ENCODE data around the gene RIOX2. TPM values are rescaled to one million over a fixed set of nuclear protein-coding genes. Genes with fewer than 3 reads are reported as not detected.
"Not testable (repeated sequence)": the region's sequence is repeated elsewhere in the genome, so short reads cannot be mapped to it uniquely, and the experiment has no call there.

Gene RIOX2
- polyA plus RNA-seq (ENCODE audit: insufficient read length) = 38.4 TPM

GRCh38 chr3:97971679-97972567 lies at the start of gene RIOX2:
Gene RIOX2 (minus strand): TSS chr3:97972431. CDS start chr3:97967593, 4,838 bp downstream.
- DNase-seq = peak; percentile 73

- no peak for DNase-seq
Observed at GRCh38 chr3:98020412-98020811, 48.2 kb upstream of the RIOX2 start.

- no peak for DNase-seq
Observed at GRCh38 chr3:98018301-98018700, 46.1 kb upstream of the RIOX2 start.

GRCh38 chr3:98014268-98014585 lies 42.0 kb upstream of the RIOX2 start:
- no peak for DNase-seq

- DNase-seq = no peak
Observed at GRCh38 chr3:98013411-98014267, 41.4 kb upstream of the RIOX2 start.

- DNase-seq = peak; percentile 63
Observed at GRCh38 chr3:98012979-98013378, 40.7 kb upstream of the RIOX2 start.

- not testable (repeated sequence) for DNase-seq
Observed at GRCh38 chr3:98010883-98011449, 38.7 kb upstream of the RIOX2 start.

- no peak for DNase-seq
Observed at GRCh38 chr3:98010194-98010882, 38.1 kb upstream of the RIOX2 start.

GRCh38 chr3:98008855-98009254 lies 36.6 kb upstream of the RIOX2 start:
- no peak for DNase-seq

GRCh38 chr3:98005438-98005837 lies 33.2 kb upstream of the RIOX2 start:
- DNase-seq = no peak

- no peak for DNase-seq
Observed at GRCh38 chr3:98004721-98005120, 32.5 kb upstream of the RIOX2 start.

GRCh38 chr3:98003306-98003969 lies 31.2 kb upstream of the RIOX2 start:
- DNase-seq = no peak

- DNase-seq = no peak
Observed at GRCh38 chr3:98002717-98003116, 30.5 kb upstream of the RIOX2 start.

GRCh38 chr3:97999994-98000393 lies 27.8 kb upstream of the RIOX2 start:
- DNase-seq = no peak

GRCh38 chr3:97999103-97999502 lies 26.9 kb upstream of the RIOX2 start:
- DNase-seq = no peak

GRCh38 chr3:97996988-97997387 lies 24.8 kb upstream of the RIOX2 start:
- no peak for DNase-seq

GRCh38 chr3:97994328-97994945 lies 22.2 kb upstream of the RIOX2 start:
- no peak for DNase-seq

- DNase-seq = no peak
Observed at GRCh38 chr3:97993526-97993925, 21.3 kb upstream of the RIOX2 start.

- DNase-seq = no peak
Observed at GRCh38 chr3:97992547-97993173, 20.4 kb upstream of the RIOX2 start.

GRCh38 chr3:97991293-97991682 lies 19.1 kb upstream of the RIOX2 start:
- no peak for DNase-seq

Measured in hindlimb muscle (tissue), 1 donor.